Liver (tissue), 3 donors: ENCODE data around the gene KANK3.

Source experiments
- ATF3 ChIP-seq: IDR thresholded peaks from 2 replicates; pipeline ENCODE4 v1.6.1; 2016; ENCODE audit warnings: antibody characterized with exemption
- CTCF ChIP-seq: fragments of 150-350 bp; IDR thresholded peaks from 2 replicates; pipeline ENCODE4 v1.5.1; 2017; ENCODE audit warnings: improper control_type of control experiment, low read depth, low read length; ENCODE audit not compliant: missing input control
- FOXA2 ChIP-seq: IDR thresholded peaks from 2 replicates; pipeline ENCODE4 v1.6.1; 2016; ENCODE audit warnings: antibody characterized with exemption
- GABPA ChIP-seq, 2 donors: IDR thresholded peaks in 1 of 2; conservative IDR thresholded peaks in 1 of 2; 2 replicates each; pipeline ENCODE4 v1.6.1; 2016; ENCODE audit warnings: antibody characterized with exemption in 2 of 2, mild to moderate bottlenecking in 1 of 2, moderate library complexity in 1 of 2
- HNF4A ChIP-seq, 2 donors: conservative IDR thresholded peaks; 2 replicates each; pipeline ENCODE4 v1.6.1; 2016; ENCODE audit warnings: antibody characterized with exemption in 2 of 2, mild to moderate bottlenecking in 2 of 2
- MAX ChIP-seq: IDR thresholded peaks from 2 replicates; pipeline ENCODE4 v1.6.1; 2016; ENCODE audit warnings: antibody characterized with exemption
- RAD21 ChIP-seq, 2 donors: IDR thresholded peaks; 2 replicates each; pipeline ENCODE4 v1.6.1; 2016; ENCODE audit warnings: antibody characterized with exemption in 2 of 2, mild to moderate bottlenecking in 2 of 2
- REST ChIP-seq: IDR thresholded peaks from 2 replicates; pipeline ENCODE4 v1.6.1; 2016; ENCODE audit warnings: antibody characterized with exemption, mild to moderate bottlenecking
- TAF1 ChIP-seq: conservative IDR thresholded peaks from 2 replicates; pipeline ENCODE4 v1.6.1; 2016; ENCODE audit warnings: antibody characterized with exemption, mild to moderate bottlenecking
- YY1 ChIP-seq: IDR thresholded peaks from 2 replicates; pipeline ENCODE4 v1.6.1; 2016; ENCODE audit warnings: antibody characterized with exemption, mild to moderate bottlenecking
- ZBTB33 ChIP-seq: IDR thresholded peaks from 2 replicates; pipeline ENCODE4 v1.6.1; 2016; ENCODE audit warnings: antibody characterized with exemption
- donor health status: healthy.
- donor health status: healthy.

GRCh38 chr19:8302357-8302691 is 40.7 kb downstream of the KANK3 start:
- TF ChIP-seq MAX (no peak), CTCF (no peak), RAD21 (IDR thresholded peaks at IDR 0.05) (no peak), REST (no peak), ZBTB33 (no peak), ATF3 (no peak), HNF4A (conservative IDR thresholded peaks at IDR 0.05) (no peak), TAF1 (no peak), YY1 (no peak), FOXA2 (no peak), GABPA (IDR thresholded peaks at IDR 0.05 in 1 of 2, conservative IDR thresholded peaks at IDR 0.05 in 1 of 2) (no peak)
